HL-60 (cell line): ENCODE data around the gene YIPF4.

Experiments
- CTCF ChIP-seq: IDR thresholded peaks from one replicate; pipeline ENCODE4 v1.5.1; 2011; ENCODE audit warnings: low read length, control low read depth, inconsistent platforms; ENCODE audit not compliant: insufficient read depth
- GABPA ChIP-seq: IDR thresholded peaks from 2 replicates; pipeline ENCODE4 v1.6.1; 2012; ENCODE audit warnings: low read depth
- POLR2AphosphoS5 ChIP-seq: IDR thresholded peaks from 2 replicates; pipeline ENCODE4 v1.6.1; 2012; ENCODE audit warnings: low read depth
- REST ChIP-seq: IDR thresholded peaks from 2 replicates; pipeline ENCODE4 v1.6.1; 2012; ENCODE audit warnings: low read depth; ENCODE audit not compliant: insufficient replicate concordance

- TF ChIP-seq CTCF, result no peak
- TF ChIP-seq REST, result no peak
- TF ChIP-seq POLR2AphosphoS5, result no peak
- no peak for TF ChIP-seq GABPA
Measured at GRCh38 chr2:32258242-32258641, 19.5 kb upstream of the YIPF4 start.
